Neural cell (in vitro differentiated cells): Measurements from ENCODE around the gene RILPL1.

Experiments
- CTCF ChIP-seq: fragments of 450-650 bp; IDR thresholded peaks from 2 replicates; pipeline ENCODE4 v1.5.1; 2014; ENCODE audit warnings: antibody characterized with exemption, mild to moderate bottlenecking, moderate library complexity; ENCODE audit not compliant: poor library complexity, severe bottlenecking
- EP300 ChIP-seq: fragments of 450-650 bp; conservative IDR thresholded peaks from 2 replicates; pipeline ENCODE4 v1.6.1; 2014; ENCODE audit warnings: antibody characterized with exemption, mild to moderate bottlenecking, moderate library complexity; ENCODE audit not compliant: poor library complexity, severe bottlenecking
- EZH2 ChIP-seq: fragments of 200-600, 300-800 bp; shearing (Covaris generic), sonication (generic); IDR thresholded peaks from 2 replicates; pipeline ENCODE4 v1.6.1; 2014; ENCODE audit warnings: antibody characterized with exemption, low read length, borderline replicate concordance, mild to moderate bottlenecking; ENCODE audit not compliant: insufficient read depth, poor library complexity, severe bottlenecking
- MXI1 ChIP-seq: fragments of 450-650 bp; conservative IDR thresholded peaks from 2 replicates; pipeline ENCODE4 v1.6.1; 2014; ENCODE audit warnings: antibody characterized with exemption, mild to moderate bottlenecking; ENCODE audit not compliant: poor library complexity, severe bottlenecking
- POLR2AphosphoS5 ChIP-seq: IDR thresholded peaks from 2 replicates; pipeline ENCODE4 v1.6.1; 2012
- RAD21 ChIP-seq: fragments of 450-650 bp; conservative IDR thresholded peaks from 2 replicates; pipeline ENCODE4 v1.6.1; 2014; ENCODE audit warnings: antibody characterized with exemption, mild to moderate bottlenecking, moderate library complexity
- REST ChIP-seq: IDR thresholded peaks from 2 replicates; pipeline ENCODE4 v1.6.1; 2012; ENCODE audit warnings: borderline replicate concordance
- TAF1 ChIP-seq: IDR thresholded peaks from 2 replicates; pipeline ENCODE4 v1.6.1; 2012; ENCODE audit warnings: low read depth

DNA sequence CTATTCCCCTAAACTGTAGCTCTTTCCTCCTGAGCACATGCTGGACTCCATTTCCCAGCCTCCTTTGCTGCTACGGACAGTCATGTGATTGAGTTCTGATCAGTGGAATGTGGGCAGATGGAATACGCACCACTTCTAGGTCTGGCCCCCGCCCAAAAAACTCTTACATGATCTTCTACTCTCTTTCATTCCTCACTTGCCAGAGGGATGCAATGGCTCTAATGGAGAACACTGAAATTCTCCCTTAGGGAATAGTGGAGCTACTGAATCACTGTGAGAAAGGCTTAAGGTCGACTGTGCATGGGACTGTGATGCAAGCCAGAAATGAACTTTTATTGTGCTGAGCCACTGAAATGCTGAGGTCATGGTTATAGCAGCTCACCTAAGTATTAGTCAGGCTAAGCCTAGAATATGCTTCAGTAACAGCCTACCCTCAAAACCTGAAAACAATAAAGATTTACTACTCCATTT, 37.9 kb upstream of the RILPL1 start:
- TF ChIP-seq TAF1 (no peak), CTCF (no peak), EP300 (no peak), REST (no peak), POLR2AphosphoS5 (no peak), EZH2 (no peak), MXI1 (no peak), RAD21 (no peak)
